ENCODE results near the gene DNAJC1. TPM values are rescaled to one million over a fixed set of nuclear protein-coding genes. Genes with fewer than 3 reads are reported as not detected.

The DNAJC1 gene
- total and polyA plus RNA-seq, 11 donors, result 9.5 to 68.4 (median 14.1) TPM

DNA sequence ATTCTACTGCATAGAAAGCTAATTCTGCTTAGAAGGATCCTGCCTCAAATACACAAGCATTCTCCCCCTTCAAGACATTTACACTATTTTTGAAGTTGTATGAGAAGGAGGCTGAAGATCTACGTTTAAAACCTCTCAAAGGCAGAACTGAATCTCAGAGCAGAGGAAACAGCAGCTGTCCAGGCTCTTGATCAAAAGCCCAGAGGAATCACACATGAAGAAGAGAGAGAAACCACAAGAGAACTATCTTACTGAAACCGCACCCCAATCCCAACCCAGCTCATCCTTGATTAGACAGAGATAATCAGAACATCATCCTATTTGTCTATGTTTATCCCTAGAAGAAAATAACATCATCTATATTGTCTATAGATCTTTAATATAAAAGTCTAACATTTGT lies 2.2 kb upstream of the DNAJC1 start:
- intact Hi-C loops (cut with DNase I), result loop anchor here in 9 of 10 donors (5.0 to 10.0 kb wide), 13 partner anchors 219 to 1062 kb away; partner anchors contain the start of genes COMMD3 (in 3 of the 9), BMI1 (in 1 of the 9), MLLT10 (in 1 of the 9) and SPAG6 (in 1 of the 9)
- ATAC-seq, result no peak
- H3K27ac ChIP-seq, result no peak overlapping the region
- DNase-seq, result no peak
- WGBS, 4 donors, result 77 to 85% (median 77%) methylated on average over 2 of the region's 2 CpGs
- H3K36me3 ChIP-seq, result no peaks in the 10 kb centered on the region
- no peaks in the 10 kb centered on the region for H3K27me3 ChIP-seq
- H3K4me1 ChIP-seq, result peaks cover 0 to 24% (median 14%) of the 10 kb centered on the region in 12 donors
- no peak overlapping the region for H3K4me3 ChIP-seq
- H3K9me3 ChIP-seq, result no peaks in the 10 kb centered on the region
- TF ChIP-seq POLR2A (IDR thresholded peaks at IDR 0.05), result no peak
- TF ChIP-seq, protein P1, sequence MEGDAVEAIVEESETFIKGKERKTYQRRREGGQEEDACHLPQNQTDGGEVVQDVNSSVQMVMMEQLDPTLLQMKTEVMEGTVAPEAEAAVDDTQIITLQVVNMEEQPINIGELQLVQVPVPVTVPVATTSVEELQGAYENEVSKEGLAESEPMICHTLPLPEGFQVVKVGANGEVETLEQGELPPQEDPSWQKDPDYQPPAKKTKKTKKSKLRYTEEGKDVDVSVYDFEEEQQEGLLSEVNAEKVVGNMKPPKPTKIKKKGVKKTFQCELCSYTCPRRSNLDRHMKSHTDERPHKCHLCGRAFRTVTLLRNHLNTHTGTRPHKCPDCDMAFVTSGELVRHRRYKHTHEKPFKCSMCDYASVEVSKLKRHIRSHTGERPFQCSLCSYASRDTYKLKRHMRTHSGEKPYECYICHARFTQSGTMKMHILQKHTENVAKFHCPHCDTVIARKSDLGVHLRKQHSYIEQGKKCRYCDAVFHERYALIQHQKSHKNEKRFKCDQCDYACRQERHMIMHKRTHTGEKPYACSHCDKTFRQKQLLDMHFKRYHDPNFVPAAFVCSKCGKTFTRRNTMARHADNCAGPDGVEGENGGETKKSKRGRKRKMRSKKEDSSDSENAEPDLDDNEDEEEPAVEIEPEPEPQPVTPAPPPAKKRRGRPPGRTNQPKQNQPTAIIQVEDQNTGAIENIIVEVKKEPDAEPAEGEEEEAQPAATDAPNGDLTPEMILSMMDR (IDR thresholded peaks at IDR 0.05), result no peak

DNA sequence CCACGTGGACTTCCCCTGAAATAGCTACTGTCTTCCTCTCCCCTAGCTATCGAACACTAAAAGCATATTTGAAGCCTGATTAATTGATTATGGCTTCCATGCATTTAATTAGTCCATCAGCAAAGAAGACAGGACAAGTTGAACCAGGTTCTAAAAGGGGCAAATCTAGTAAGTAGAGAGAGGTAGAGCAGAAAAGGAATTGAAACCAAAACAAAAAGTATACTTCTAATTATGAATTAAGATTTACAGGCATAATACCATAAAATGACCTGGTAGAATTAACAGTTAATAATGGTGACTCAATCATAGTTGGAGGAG lies 393 bp upstream of the DNAJC1 start:
- peak overlapping the region; percentile 78 to 99 (median 96) for H3K27ac ChIP-seq
- no peaks in the 10 kb centered on the region for H3K27me3 ChIP-seq
- 0 to 6% (median 4%) methylated on average over 2 of the region's 2 CpGs for WGBS, 4 donors
- no peaks in the 10 kb centered on the region for H3K9me3 ChIP-seq
- no peaks in the 10 kb centered on the region for H3K36me3 ChIP-seq
- peak overlapping the region; percentile 69 to 96 (median 78) for H3K4me3 ChIP-seq
- ATAC-seq, result no peak
- peaks cover 0 to 26% (median 14%) of the 10 kb centered on the region in 12 donors for H3K4me1 ChIP-seq
- no peak for DNase-seq
- TF ChIP-seq, protein P1 (IDR thresholded peaks at IDR 0.05), result peak in 1 of 12 donors; percentile 2
- no peak for TF ChIP-seq POLR2A (IDR thresholded peaks at IDR 0.05)
- intact Hi-C loops (cut with DNase I), result loop anchor here (1.0 to 10.0 kb wide), 22 partner anchors 18 to 1063 kb away; partner anchors contain the start of genes COMMD3 (in 6 of the 10), BMI1 (in 3 of the 10), MLLT10 (in 1 of the 10) and SPAG6 (in 1 of the 10)

DNA sequence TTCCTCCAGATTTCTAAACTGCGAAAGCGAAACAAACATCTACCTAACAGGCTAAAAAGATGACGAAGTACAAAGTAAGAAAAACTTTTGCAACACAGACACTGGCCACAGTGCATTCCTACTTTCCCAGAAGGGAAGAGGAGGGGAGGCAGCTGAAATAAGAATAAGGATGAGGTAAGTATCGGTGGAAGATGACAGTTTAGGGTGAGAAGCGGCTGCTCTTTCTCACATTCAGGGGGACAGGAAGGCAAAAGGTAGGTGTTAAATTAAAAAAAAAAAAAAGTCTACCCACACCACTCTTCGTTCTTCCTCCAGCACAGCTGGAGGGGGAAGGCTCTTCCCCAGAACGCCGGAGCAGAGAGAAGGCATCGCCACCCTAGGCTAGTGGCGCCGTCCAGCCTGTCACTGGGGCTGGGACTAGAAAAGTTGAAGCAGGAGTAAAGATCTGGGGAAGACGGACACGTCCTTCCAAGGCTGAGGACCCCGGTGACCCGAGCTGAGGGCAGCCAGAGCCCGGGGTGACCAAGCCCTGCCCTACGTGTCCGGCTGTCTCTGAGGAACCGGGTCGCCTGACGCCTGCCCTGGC lies 846 bp downstream of the DNAJC1 start:
- no peaks in the 10 kb centered on the region for H3K27me3 ChIP-seq
- intact Hi-C loops (cut with DNase I), result loop anchor here (1.0 to 10.0 kb wide), 22 partner anchors 20 to 1065 kb away; partner anchors contain the start of genes COMMD3 (in 6 of the 10), BMI1 (in 3 of the 10), MLLT10 (in 1 of the 10) and SPAG6 (in 1 of the 10)
- ATAC-seq (peak in 3 of 4 donors; percentile 18 to 27 (median 25)), DNase-seq (no peak)
- TF ChIP-seq POLR2A (IDR thresholded peaks at IDR 0.05), result no peak
- TF ChIP-seq, protein P1 (IDR thresholded peaks at IDR 0.05), result no peak
- H3K4me1 ChIP-seq, result peaks cover 0 to 26% (median 14%) of the 10 kb centered on the region in 12 donors
- H3K9me3 ChIP-seq, result no peaks in the 10 kb centered on the region
- no peaks in the 10 kb centered on the region for H3K36me3 ChIP-seq
- H3K27ac ChIP-seq, result peak overlapping the region; percentile 78 to 99 (median 96)
- H3K4me3 ChIP-seq, result peak overlapping the region; percentile 69 to 96 (median 78)
- 0% methylated on average over 15 to 21 of the region's 21 CpGs for WGBS, 4 donors

DNA sequence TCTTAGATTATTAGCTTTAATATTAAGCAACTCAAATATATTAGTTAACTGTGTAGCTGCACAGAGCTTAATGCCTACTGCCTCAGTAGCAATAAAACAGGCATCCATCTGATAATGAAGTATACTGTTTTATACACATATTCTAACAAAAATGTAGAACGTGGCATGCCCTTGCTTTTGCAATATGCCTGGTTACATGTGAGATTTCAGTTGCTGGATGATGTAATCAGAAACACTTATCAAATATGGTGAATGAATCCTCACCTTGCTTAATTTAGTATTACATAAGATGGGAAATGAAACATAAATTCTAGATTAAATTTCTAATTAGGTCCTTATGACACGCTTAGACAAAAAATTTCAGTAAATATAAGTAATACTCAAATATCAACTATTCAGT lies 8.0 kb downstream of the DNAJC1 start:
- H3K9me3 ChIP-seq, result no peaks in the 10 kb centered on the region
- DNase-seq, result no peak
- no peak overlapping the region for H3K4me3 ChIP-seq
- intact Hi-C loops (cut with DNase I), result loop anchor here in 3 of 10 donors (10.0 kb wide), 5 partner anchors 429 to 1069 kb away; no protein-coding TSS in a partner anchor
- no peak overlapping the region for H3K27ac ChIP-seq
- WGBS, 4 donors, result 81 to 89% (median 87%) methylated on average over 2 of the region's 2 CpGs
- TF ChIP-seq, protein P1 (IDR thresholded peaks at IDR 0.05), result no peak
- TF ChIP-seq POLR2A (IDR thresholded peaks at IDR 0.05), result no peak
- H3K4me1 ChIP-seq, result peaks cover 0 to 16% (median 0%) of the 10 kb centered on the region in 12 donors
- H3K27me3 ChIP-seq, result no peaks in the 10 kb centered on the region
- H3K36me3 ChIP-seq, result no peaks in the 10 kb centered on the region
- no peak for ATAC-seq
